HL-60 (cell line): ENCODE data around the gene PLOD3.

Experiments
- DNase-seq, 2 experiments: peaks; one replicate each; pipeline ENCODE4 v3.0.0-alpha.2; 2010 to 2020; ENCODE audit warnings: low read depth in 1 of 2, low spot score in 1 of 2
- H3K27ac ChIP-seq: fragments of 250-450 bp; sonication (Bioruptor Pico); replicated peaks from 2 replicates; pipeline ENCODE4 v1.5.1; 2020; ENCODE audit warnings: mild to moderate bottlenecking, moderate library complexity
- H3K27me3 ChIP-seq: fragments of 250-450 bp; sonication (Bioruptor Pico); 2 replicates; pipeline ENCODE4 v1.5.1; 2021; ENCODE audit warnings: mild to moderate bottlenecking, moderate library complexity; ENCODE audit not compliant: insufficient read depth, poor library complexity, severe bottlenecking
- H3K4me3 ChIP-seq: replicated peaks from 2 replicates; pipeline ENCODE4 v1.5.1; 2011; ENCODE audit warnings: mild to moderate bottlenecking, control low read depth, low read length; ENCODE audit not compliant: insufficient read depth
- GABPA ChIP-seq: IDR thresholded peaks from 2 replicates; pipeline ENCODE4 v1.6.1; 2012; ENCODE audit warnings: low read depth
- POLR2AphosphoS5 ChIP-seq: IDR thresholded peaks from 2 replicates; pipeline ENCODE4 v1.6.1; 2012; ENCODE audit warnings: low read depth
- SPI1 ChIP-seq: IDR thresholded peaks from 2 replicates; pipeline ENCODE4 v1.6.1; 2012; ENCODE audit warnings: low read depth, mild to moderate bottlenecking, borderline replicate concordance
- TF ChIP-seq, protein P1 (sequence below): IDR thresholded peaks from one replicate; pipeline ENCODE4 v1.5.1; 2011; ENCODE audit warnings: low read length, control low read depth, inconsistent platforms; ENCODE audit not compliant: insufficient read depth
- TF ChIP-seq, protein P2 (sequence below): IDR thresholded peaks from 2 replicates; pipeline ENCODE4 v1.6.1; 2012; ENCODE audit warnings: low read depth; ENCODE audit not compliant: insufficient replicate concordance

The PLOD3 gene

DNA sequence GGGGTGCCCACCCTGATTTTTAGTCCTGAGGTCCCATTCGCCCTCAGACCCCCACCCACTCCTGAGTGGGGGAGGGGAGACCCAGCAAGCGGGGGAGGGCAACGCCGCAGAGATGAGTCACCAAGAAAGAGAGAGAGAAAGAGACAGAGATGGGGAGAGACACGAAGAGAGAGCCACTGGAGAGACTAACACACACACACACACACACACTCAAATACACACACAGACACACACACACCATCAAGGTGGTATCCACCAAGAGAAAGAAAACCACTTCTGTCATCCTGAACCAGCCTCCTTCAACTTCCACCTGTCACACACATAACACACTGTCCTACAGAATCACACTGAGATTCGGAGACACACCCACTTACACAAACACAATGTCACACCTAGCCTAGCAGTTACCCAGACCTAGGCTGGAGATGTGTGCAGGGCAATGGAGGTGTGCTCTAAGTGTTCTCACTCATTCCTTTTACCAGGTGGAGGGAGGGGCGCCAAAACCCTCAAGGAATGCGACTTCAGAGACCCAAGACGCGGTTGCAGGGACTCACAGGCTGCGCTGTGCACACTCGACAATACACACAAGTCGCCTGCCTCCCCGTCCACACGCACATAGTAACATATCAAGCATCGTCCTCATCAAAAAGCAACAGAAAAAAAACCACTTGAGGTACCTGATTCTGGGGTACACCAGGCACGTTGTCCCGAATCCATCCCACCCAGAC is 48.1 kb downstream of the PLOD3 start:
- DNase-seq: no peak
- Histone ChIP-seq H3K4me3 (no peak overlapping the region), H3K27me3 (peaks cover 83% of the 10 kb centered on the region), H3K27ac (no peak overlapping the region)
- TF ChIP-seq, protein P1, sequence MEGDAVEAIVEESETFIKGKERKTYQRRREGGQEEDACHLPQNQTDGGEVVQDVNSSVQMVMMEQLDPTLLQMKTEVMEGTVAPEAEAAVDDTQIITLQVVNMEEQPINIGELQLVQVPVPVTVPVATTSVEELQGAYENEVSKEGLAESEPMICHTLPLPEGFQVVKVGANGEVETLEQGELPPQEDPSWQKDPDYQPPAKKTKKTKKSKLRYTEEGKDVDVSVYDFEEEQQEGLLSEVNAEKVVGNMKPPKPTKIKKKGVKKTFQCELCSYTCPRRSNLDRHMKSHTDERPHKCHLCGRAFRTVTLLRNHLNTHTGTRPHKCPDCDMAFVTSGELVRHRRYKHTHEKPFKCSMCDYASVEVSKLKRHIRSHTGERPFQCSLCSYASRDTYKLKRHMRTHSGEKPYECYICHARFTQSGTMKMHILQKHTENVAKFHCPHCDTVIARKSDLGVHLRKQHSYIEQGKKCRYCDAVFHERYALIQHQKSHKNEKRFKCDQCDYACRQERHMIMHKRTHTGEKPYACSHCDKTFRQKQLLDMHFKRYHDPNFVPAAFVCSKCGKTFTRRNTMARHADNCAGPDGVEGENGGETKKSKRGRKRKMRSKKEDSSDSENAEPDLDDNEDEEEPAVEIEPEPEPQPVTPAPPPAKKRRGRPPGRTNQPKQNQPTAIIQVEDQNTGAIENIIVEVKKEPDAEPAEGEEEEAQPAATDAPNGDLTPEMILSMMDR: no peak
- TF ChIP-seq GABPA: no peak
- no peak for TF ChIP-seq SPI1
- TF ChIP-seq POLR2AphosphoS5: no peak
- TF ChIP-seq, protein P2, sequence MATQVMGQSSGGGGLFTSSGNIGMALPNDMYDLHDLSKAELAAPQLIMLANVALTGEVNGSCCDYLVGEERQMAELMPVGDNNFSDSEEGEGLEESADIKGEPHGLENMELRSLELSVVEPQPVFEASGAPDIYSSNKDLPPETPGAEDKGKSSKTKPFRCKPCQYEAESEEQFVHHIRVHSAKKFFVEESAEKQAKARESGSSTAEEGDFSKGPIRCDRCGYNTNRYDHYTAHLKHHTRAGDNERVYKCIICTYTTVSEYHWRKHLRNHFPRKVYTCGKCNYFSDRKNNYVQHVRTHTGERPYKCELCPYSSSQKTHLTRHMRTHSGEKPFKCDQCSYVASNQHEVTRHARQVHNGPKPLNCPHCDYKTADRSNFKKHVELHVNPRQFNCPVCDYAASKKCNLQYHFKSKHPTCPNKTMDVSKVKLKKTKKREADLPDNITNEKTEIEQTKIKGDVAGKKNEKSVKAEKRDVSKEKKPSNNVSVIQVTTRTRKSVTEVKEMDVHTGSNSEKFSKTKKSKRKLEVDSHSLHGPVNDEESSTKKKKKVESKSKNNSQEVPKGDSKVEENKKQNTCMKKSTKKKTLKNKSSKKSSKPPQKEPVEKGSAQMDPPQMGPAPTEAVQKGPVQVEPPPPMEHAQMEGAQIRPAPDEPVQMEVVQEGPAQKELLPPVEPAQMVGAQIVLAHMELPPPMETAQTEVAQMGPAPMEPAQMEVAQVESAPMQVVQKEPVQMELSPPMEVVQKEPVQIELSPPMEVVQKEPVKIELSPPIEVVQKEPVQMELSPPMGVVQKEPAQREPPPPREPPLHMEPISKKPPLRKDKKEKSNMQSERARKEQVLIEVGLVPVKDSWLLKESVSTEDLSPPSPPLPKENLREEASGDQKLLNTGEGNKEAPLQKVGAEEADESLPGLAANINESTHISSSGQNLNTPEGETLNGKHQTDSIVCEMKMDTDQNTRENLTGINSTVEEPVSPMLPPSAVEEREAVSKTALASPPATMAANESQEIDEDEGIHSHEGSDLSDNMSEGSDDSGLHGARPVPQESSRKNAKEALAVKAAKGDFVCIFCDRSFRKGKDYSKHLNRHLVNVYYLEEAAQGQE: no peak

DNA sequence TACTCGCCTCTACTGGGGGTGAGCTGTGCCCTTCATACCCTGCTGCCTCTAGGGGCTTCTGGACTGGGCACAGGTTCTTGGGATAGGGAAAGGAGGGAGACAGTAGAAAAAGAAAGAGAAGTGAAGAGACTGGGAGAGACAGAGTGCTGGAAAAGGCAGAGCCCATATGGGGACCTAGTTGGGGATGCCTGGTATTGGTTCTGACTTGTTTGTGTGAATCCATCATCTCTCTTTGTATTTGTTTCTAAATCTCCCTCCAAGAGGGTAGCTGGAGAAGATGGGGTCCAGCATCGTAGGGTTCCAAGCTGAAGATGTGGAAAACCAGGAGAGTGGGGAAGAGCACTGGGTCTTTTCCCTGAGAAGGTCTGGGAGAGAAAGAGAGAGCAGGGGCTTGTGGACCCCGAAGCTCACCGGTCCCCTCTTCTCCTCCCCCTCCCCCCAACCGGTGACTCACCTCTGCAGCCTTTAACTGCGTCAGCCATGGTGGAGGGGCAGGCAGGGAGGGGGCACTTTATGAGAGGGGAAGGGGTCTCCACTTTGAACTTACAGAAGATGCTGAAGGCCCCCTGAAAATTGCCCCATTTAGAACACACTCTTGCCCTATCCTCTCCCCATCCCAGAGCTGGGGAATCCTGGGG is 48.9 kb downstream of the PLOD3 start:
- Histone ChIP-seq H3K27me3 (peaks cover 81% of the 10 kb centered on the region), H3K27ac (no peak overlapping the region), H3K4me3 (no peak overlapping the region)
- TF ChIP-seq, protein P1: no peak
- TF ChIP-seq POLR2AphosphoS5 (no peak), SPI1 (no peak), GABPA (no peak)
- TF ChIP-seq, protein P2: no peak
- no peak for DNase-seq

DNA sequence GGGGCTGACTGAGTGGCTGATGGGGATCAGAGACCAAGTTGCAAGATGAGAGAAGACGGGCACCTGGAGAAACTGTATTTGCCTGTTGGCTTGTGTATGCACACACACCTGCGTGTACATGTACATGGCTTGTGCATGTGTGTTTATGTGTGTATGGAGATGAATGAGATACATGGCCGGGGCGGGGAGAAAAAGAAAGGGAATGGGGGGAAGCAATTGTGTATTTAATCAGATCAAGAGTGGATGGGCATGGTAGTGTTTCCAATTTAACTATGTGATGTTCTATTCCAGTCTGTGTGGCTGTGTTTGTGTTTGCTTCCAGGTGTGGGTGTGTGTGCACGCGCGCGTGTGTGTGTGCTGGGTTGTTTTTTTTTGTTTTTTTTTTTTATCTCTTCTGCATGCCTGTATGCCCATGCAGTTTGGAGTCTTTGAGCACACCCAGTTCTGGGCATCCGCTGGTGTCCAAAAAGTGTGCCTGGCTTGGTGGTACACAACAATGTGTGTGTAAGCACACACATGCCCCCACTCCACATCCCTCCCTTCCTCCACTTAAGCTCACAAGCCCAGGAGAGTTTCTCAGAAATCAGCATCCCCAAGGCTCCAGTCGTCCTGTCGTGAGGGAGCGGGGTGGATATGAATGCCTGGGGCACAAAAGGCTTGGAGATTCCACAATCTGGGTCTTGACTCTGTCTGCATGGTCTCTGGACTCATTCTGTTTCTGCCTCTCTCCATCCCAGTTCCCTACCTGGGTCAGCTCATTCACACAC is 49.6 kb downstream of the PLOD3 start:
- Histone ChIP-seq H3K27me3 (peaks cover 77% of the 10 kb centered on the region), H3K27ac (no peak overlapping the region), H3K4me3 (no peak overlapping the region)
- TF ChIP-seq SPI1 (no peak), GABPA (no peak), POLR2AphosphoS5 (no peak)
- TF ChIP-seq, protein P1: no peak
- TF ChIP-seq, protein P2: no peak
- DNase-seq: no peak
